Adrenal gland (tissue), 5 donors: ENCODE measurements around the gene ZAP70.

Experiments used
- POLR2A ChIP-seq, 2 donors: fragments of 450-650 bp; IDR thresholded peaks; one replicate each; pipeline ENCODE4 v1.6.1; 2017; ENCODE audit warnings: antibody characterized with exemption in 2 of 2, mild to moderate bottlenecking in 2 of 2, moderate library complexity in 1 of 2
- TF ChIP-seq, protein P1 (sequence below), 6 experiments: fragments of 450-650 bp in 4 of 6; fragments of 200-600 bp in 2 of 6; sonication (generic) in 1 of 6; IDR thresholded peaks; 1 replicate in 5 of 6; 2 replicates in 1 of 6; pipeline versions ENCODE4 v1.5.1 to v1.8.0; 2016 to 2021; ENCODE audit warnings: antibody characterized with exemption in 6 of 6, mild to moderate bottlenecking in 2 of 6, moderate library complexity in 1 of 6
- donor health status: DM: no; HTN: no; CAD: no.

DNA sequence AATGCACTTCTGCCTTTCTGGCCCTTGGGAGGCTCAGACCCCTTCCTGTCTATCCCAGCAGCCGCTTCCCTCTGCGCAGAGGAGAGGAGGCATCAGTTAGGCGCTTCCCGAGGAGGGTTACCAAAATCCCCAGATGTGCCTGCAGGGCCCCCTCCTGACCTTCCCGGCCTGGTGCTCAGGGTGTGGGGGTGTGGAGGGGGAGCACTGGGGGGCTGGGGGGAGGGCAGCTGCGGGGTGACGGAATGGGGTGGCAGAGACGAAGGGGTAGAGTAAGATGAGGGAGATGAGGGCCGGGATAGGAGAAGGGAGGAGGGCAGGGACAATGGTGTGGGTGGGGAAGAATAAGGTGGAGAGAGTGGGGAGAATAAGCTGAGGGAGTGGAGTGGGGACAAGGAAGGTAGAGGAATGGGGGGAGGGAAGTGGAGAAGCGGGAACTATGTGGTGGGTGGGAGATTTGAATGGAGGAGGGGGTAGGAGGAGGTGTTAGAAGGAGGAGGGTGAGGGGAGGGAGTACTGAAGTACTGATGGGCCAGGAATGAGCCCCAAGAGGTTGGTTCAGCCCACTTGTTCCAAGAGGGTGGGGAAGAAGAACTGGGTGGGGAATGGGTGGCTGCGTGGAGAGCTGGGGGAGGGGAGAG, 6.5 kb upstream of the ZAP70 start:
- TF ChIP-seq, protein P1, sequence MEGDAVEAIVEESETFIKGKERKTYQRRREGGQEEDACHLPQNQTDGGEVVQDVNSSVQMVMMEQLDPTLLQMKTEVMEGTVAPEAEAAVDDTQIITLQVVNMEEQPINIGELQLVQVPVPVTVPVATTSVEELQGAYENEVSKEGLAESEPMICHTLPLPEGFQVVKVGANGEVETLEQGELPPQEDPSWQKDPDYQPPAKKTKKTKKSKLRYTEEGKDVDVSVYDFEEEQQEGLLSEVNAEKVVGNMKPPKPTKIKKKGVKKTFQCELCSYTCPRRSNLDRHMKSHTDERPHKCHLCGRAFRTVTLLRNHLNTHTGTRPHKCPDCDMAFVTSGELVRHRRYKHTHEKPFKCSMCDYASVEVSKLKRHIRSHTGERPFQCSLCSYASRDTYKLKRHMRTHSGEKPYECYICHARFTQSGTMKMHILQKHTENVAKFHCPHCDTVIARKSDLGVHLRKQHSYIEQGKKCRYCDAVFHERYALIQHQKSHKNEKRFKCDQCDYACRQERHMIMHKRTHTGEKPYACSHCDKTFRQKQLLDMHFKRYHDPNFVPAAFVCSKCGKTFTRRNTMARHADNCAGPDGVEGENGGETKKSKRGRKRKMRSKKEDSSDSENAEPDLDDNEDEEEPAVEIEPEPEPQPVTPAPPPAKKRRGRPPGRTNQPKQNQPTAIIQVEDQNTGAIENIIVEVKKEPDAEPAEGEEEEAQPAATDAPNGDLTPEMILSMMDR (IDR thresholded peaks at IDR 0.05) = no peak
- no peak for TF ChIP-seq POLR2A (IDR thresholded peaks at IDR 0.05)
